ENCODE measurements around the gene COLEC12.

COLEC12 gene

DNA sequence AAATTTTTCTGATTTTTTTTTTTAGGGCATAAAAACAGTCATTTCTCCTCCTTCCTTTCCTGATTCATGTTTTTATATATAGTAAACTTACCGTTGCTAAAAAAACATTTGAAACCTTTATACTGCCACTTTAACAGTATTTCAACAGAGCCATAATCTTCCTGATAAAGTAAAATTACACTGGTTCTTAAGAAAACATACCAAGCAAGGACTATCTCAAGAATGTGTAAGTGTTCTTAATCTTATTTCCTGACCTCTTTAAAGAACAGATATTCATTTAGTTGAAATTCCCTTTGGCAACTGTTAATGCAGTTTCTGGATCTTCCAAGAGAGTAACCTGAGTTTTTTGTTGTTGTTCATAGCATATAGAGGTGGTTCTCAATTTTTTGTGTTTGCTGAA, 26.6 kb upstream of the COLEC12 start:
- no peak overlapping the region for H3K27ac ChIP-seq
- no peak for TF ChIP-seq ZFX (IDR thresholded peaks at IDR 0.05)
- TF ChIP-seq, protein P1, sequence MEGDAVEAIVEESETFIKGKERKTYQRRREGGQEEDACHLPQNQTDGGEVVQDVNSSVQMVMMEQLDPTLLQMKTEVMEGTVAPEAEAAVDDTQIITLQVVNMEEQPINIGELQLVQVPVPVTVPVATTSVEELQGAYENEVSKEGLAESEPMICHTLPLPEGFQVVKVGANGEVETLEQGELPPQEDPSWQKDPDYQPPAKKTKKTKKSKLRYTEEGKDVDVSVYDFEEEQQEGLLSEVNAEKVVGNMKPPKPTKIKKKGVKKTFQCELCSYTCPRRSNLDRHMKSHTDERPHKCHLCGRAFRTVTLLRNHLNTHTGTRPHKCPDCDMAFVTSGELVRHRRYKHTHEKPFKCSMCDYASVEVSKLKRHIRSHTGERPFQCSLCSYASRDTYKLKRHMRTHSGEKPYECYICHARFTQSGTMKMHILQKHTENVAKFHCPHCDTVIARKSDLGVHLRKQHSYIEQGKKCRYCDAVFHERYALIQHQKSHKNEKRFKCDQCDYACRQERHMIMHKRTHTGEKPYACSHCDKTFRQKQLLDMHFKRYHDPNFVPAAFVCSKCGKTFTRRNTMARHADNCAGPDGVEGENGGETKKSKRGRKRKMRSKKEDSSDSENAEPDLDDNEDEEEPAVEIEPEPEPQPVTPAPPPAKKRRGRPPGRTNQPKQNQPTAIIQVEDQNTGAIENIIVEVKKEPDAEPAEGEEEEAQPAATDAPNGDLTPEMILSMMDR (conservative IDR thresholded peaks at IDR 0.05): no peak

DNA sequence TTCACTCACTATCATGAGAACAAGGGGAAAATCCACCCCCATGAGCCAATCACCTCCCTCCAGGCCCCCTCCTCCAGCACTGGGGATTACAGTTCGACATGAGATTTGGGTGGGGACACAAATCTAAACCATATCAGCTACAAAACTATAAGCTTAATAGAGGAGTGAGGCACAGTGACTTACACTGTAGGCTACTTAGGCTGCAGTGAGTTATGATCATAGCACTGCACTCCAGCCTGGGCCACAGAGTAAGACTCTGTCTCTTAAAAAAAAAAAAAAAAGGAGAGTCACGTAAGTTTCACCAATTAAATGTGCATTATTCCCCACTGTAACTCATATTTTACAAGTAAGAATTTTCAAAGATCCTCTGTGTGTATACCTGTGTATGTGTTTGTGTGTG, 26.2 kb upstream of the COLEC12 start:
- TF ChIP-seq, protein P1 (conservative IDR thresholded peaks at IDR 0.05): no peak
- TF ChIP-seq ZFX (IDR thresholded peaks at IDR 0.05): no peak
- H3K27ac ChIP-seq: no peak overlapping the region

DNA sequence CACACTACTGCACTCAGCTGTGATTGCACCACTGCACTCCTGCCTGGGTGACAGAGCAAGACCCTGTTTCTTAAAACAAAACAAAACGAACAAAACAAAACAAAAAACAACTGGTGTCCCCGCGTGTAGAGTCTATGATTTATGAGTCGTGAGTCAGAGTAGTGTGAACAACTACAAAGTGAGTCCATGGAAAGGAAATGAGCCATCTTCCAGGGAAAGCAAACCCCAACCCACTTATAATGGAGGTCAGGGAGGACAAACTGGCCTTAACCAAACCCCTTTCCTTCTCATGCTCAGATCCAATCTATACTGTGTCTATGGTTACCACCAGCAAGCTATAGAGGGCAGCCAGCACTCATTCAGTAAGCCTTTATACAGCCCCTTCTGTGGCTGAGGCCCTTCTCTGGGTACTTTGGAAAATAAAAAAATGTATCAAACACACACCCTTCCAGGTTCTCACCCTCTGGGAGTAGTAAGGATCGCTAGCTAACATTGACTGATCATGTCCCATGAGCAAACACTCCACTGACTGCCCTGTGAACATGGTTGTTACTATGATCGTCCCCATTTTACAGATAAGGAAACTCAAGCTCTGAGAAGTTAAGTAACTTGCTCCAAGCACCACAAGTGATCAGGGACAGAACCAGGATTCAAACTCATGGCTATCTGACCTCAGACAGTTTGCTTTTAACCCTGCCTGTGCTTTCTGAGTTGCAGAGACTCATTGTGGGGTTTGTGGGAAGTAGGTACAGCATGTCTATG, 24.7 kb upstream of the COLEC12 start:
- no peak overlapping the region for H3K27ac ChIP-seq
- TF ChIP-seq, protein P1 (conservative IDR thresholded peaks at IDR 0.05): no peak
- no peak for TF ChIP-seq ZFX (IDR thresholded peaks at IDR 0.05)

DNA sequence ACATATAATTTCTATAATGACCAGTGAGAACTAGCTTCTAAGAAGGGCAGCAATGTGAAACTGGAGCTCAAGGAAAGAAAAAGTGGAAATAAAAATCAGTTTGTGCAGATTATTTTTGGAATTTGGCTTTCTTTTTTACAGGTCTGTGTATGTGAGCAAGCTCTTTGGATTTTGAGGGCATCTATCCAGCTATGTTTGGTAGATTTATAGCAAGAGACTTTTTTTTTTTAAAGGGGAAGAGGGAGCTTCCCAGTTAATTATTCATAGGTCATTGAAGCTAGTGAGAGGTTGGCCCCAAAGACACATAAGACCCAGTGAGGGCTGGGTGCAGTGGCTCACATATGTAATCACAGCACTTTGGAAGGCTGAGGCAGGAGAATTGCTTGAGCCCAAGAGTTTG, 24.0 kb upstream of the COLEC12 start:
- no peak for TF ChIP-seq ZFX (IDR thresholded peaks at IDR 0.05)
- TF ChIP-seq, protein P1 (conservative IDR thresholded peaks at IDR 0.05): no peak
- H3K27ac ChIP-seq: no peak overlapping the region

DNA sequence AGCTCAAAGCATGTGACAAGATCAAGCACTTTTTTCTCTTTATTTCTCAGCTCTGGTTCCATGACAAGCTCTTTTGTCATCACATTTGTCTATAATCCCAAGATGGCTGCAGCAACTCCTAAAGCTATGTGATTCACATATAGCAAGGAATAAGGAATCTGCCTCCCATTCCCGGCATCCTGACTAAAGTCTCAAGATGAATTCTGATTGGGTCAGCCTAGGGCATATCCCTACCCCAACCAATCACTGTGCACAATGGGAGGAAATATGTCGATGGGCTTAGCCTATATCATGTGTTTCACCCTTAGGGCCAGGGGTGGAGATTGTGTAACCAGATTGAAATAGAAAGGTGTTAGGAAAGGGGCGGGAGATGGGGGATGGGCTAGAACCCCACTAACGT, 23.1 kb upstream of the COLEC12 start:
- TF ChIP-seq ZFX (IDR thresholded peaks at IDR 0.05): no peak
- TF ChIP-seq, protein P1 (conservative IDR thresholded peaks at IDR 0.05): no peak
- no peak overlapping the region for H3K27ac ChIP-seq

GRCh38 chr18:519019-519879, 18.7 kb upstream of the COLEC12 start:
- no peak; the same call in 1 of the 2 replicates for TF ChIP-seq ZFX (IDR thresholded peaks at IDR 0.05)
- TF ChIP-seq, protein P1 (conservative IDR thresholded peaks at IDR 0.05): no peak
- peak overlapping the region; percentile 44 for H3K27ac ChIP-seq

DNA sequence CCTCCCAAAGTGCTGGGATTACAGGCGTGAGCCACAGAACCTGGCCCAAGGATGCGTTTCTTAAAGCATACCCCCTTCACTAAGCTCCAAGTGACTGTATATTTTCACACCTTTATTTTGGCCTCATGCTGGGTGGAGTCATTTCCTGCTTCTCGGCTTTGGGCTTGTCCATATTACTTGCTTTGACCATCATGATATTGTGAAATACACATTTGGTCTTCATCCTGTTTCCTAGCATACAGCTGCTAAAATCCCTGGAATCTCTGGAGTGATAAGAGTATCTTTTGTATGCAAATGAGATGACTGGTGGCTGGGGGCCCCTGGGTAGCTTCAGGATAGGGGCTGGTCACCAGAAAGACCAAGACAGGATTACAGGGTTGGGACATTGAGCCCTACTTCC, 17.6 kb upstream of the COLEC12 start:
- no peak for TF ChIP-seq ZFX (IDR thresholded peaks at IDR 0.05)
- TF ChIP-seq, protein P1 (conservative IDR thresholded peaks at IDR 0.05): no peak
- H3K27ac ChIP-seq: no peak overlapping the region
